NCI-H345 treated with DMSO at 0.1 percent for 48 hours (cell line): ENCODE measurements around the gene UXT.
"Not testable (repeated sequence)": the region's sequence is repeated elsewhere in the genome, so short reads cannot be mapped to it uniquely, and the experiment has no call there.

Experiments
- DNase-seq: peaks from one replicate; lab custom pipeline; 2025; ENCODE audit not compliant: unreplicated experiment; lab: John Stamatoyannopoulos, UW

The UXT gene, protein sequence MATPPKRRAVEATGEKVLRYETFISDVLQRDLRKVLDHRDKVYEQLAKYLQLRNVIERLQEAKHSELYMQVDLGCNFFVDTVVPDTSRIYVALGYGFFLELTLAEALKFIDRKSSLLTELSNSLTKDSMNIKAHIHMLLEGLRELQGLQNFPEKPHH

DNA sequence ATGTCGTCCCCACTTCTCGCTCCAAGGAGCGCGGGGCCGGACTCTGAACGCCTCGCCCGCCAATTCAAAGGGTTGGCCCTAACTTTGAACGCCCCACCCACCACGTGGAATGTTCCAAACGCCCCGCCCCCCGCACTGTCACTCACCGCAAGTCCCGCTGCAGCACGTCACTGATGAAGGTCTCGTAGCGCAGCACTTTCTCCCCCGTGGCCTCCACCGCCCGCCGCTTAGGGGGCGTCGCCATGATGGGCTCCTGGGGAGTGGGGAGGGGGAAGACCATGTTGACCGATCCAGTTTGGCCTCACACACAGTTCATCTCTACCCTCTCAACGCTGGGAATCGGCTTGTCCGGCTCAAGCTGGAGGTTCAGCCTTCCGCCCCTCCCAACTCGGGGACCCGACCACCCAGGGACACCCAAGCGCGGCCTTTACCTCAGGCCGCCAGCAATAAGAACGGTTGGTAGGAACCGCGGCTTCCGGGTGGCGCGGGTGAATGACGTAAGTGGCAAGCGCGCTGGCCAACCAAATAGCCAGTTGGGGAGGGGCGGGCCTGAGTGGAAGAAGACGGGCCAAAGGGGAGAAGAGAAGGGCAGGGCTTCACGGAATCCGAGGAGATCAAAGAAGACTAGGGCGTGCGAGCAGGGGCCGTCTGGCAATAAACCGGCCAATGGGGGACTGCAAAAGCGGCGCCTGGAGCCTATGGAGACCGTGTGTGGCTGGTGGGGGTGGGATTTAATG lies at the start of gene UXT:
TSS of gene UXT (minus strand) at position 497 of the 737 bp plus-strand sequence. CDS start at position 244, 253 bp downstream.
- DNase-seq: peak; percentile 80

DNA sequence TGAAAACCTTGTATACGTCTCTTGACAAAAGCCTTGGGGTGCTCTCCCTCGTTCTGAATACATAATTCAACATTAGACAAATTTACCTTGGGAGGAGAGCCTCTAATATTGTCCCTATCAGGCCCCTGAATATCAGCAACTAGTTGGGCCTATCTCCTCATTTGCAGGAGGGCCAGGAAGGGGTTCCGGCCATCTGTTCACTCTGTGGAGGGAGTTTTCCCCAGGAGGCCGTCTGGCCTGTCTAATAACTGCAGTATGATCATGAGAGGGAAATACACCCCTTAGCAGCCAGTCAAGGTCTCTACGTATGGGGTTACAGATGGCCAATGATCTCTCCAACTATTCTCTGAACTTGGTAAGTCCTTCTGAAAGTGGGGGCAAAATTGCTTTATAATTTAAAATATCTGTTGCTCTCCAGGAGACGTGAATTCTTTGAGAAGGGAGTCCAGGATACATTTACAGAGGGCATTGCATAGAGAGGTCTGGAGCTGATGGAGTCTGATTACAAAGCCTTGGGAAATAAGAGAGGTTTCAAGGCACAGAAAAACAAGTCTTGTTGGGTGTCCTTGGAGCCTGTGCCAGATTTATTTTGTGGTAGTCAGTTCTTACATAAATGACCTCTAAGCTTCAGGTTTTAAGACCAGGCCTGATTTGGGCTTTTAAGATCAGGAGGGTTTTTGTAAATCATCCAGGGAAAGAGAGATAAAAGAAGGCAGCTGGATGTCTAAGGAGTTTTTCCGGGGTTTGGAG lies 48.2 kb upstream of the UXT start:
- no peak for DNase-seq

DNA sequence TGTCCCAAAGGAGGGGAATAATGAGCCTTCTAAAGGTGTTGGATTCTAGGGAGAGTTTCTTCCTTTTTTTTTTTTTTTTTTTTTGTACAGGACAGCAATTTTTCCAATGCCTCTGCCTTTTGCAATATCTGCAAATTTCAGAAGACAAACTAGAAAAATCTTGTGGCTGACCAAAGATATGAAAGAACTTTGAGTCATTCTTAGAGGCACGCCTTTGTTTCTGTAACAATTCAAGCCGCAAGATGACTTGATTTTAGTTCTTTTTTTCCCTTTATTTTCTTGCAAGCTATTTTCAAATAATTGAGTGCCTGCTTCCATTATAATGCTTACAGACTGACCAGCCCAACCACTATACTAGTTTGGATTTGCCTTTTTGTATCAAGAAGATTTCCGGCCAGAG lies 47.6 kb upstream of the UXT start:
- DNase-seq: no peak

DNA sequence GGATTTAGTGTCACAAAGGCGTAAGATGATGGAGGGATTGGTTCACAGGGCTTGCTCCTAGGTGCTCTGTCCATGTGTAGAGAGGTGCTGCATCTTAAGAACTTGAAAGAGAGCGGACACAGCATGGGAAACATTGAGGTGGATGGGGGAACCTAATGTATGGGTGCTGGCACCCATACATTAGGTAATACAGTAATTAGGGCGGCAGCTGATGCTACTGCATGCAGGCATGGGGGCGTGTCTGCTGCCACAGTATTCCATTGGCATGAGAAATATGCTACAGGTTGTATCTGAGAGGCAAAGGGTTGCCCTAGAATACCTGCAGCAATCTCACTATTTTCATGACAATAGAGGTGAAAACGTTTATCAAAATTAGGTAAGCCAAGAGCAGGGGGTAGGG lies 45.8 kb upstream of the UXT start:
- DNase-seq: no peak

DNA sequence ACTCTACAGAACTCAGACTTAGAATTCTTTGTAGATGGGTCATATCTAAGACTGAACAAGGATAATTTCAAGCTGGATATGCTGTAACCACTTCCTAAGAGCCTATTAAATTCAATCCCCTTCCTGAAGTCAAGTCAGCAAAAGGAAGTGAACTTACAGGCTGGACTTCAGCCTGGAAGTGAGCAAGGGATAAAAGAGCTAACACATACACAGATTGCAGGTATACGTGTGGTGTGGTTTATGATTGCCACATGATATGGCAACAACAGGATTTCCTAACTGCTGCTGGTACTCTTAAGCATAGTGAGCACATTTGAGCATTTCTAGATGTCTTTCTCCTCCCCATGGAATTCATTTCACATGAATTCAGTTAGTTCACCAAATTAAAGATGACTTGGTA lies 38.2 kb upstream of the UXT start:
- DNase-seq: no peak

DNA sequence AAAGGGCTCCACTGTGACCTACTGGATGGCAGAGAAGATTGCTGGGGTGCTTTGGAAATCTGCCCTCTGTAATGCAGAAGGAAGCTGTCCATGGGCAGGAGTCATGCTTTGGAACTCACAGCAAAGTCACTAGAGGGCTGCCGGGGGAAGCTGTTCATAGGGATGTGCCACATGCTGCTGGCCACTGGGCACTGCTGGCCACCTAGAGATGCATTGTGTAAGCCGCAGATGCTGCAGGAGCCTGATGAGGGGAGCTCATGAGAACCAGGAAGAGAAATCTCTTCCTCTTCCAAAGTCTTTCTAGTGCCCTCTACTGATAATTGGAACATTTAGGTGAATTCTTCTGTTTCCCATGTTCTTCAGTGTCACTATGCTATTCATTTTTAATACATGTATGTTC lies 31.2 kb upstream of the UXT start:
- no peak for DNase-seq

DNA sequence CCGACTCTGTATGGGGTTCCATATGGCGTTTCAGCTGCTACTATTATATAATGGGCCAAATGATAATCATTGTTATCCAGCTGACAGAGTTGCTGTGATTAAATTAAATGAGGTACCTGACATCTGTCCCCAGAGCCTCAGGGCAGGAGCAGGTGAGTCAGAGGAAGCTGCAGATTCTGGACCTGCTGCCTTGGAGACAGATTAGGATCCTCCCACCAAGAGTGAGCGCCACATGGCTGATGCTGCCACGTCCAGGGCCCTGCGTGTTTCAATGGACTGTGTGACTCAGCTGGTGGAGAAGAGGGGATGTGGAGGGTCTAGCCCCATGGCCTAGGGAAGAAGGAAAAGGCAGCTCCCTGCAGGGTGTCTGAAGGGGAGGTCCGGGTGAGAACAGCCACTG lies 28.3 kb upstream of the UXT start:
- DNase-seq: no peak

DNA sequence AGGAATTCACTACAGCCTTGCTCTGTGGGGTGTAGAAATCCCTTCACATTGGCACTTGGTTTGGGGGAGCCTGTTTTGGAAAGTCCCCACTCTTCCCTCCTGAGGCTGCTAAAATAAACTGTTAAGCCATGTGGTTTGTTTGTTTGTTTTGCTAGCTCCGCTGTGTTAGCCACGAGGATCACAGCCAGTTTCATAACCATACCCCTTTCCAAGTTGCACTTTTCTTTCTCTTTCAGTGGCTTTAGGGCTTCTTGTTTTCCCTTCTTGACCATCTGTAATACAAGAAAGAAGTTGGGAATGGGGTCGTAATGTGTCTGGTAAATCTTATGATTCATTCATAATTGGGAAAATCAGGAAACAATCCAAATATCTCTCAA lies 24.8 kb upstream of the UXT start:
- no peak for DNase-seq

DNA sequence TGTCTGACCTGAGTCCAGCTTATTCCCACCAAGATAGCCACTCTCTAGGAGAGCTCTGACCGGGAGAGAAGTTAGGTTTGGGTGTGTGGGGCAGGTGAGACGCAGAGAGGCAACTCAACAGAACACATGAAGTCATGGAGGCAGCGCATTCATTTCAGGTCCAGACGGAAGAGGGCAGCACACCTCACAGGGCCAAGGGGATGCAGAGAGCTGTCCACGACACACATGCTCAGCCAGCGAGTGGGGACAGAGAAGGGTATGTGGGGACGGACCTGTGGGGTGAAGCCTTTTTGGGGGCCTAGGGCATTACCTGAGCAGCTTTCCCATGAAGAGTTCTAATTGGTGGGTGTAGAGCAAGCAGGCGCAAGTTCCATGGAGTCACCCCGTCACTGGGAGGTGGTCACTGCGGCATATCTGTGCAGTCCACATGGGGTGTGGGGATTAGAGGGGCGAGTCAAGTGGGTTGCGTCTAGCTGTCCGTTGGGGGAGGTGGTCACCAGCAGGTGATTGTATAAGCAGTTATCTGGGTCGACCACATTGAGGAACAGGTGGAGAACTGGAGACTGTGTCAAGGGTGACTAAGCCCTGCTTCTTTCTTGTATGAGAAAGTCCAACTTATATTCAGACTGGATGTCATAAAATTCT lies 24.3 kb upstream of the UXT start:
- no peak for DNase-seq

DNA sequence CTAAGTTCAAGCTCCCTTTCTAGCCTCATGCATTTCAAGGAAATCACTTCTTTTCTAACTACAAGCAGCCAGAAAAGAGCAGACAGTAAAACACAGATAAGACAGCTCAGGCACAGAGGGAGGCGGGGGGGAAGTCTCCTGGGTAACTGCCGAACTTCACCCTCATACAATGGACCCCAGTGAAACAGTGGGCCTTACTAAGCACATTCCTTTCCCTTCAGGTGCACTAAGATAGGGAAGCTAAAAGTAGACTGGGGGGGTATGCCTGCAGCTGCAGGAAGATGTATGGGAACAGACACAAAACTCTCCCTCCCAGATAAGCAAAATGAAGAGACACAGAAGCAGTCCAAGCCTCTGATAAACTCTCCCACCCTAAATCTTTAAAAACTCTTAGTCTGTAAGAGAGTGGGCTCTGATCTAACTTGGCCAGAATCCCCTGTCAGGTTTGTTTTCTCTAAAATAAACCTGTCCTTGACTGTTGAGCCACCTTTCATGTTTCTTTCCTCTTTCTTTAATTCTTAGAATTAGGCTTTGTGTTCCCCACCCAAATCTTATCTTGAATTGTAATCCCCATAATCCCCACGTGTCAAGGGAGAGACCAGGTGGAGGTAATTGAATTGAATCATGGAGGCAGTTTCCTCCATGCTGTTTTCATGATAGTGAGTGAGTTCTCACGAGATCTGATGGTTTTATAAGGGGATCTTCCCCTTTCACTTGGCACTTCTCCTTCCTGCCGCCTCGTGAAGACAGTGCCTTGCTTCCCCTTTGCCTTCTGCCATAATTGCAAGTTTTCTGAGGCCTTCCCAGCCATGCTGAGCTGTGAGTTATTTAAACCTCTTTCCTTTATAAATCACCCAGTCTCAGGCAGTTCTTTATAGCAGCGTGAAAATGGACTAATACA lies 17.2 kb upstream of the UXT start:
- not testable (repeated sequence) for DNase-seq

DNA sequence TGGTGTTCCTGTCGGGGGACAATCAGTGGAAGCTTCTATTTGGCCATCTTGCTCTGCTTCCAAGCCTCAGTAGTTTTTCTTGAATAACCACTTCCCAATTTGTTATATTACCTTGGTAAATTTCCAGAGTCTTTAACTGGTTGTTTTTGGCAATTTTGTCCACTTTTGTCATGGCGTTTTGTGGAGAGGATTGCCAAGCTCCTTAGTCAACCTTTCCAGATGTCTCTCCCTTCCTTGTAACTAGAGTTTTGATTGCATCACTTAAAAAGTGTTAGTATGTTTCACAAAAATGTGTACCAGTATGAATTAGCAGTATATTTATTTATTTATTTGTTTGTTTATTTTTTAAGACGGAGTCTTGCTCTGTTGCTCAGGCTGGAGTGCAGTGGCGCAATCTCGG lies 15.8 kb upstream of the UXT start:
- DNase-seq: no peak

DNA sequence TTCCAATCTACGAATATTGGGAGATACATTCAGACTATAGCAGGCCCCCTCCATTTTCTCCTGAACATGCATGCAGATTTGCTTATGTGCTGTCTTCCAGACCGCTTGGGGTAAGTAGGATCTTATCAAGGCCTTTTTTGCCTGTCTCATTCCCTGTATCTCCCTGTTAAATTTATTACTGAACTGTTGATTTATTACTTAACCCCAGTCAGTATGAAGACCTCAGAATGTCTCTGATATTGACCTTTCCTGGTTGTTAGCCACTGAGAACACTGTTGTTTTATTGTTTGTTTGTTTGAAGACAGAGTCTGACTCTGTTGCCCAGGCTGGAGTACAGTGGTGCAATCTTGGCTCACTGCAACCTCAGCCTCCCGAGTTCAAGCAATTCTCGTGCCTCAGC lies 6.8 kb upstream of the UXT start:
- DNase-seq: not testable (repeated sequence)

DNA sequence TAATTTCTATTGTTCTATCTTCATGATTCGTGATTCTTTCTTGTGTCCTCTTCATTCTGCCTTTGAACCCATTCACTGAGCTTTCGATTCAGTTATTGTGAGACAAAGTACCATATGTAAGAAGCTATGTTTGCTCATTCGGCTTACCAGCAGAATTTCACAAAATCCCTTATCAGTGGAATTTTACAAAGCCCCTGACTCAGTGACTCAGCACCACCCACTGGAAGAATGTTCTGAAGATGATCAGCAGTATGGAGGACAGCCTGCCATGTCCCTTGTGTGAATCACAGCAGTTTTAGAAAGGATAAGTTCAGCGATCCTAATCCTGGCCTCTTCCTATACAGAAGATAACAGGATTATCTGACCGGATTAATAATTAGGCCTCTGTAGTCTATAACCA lies 5.8 kb upstream of the UXT start:
- no peak for DNase-seq

DNA sequence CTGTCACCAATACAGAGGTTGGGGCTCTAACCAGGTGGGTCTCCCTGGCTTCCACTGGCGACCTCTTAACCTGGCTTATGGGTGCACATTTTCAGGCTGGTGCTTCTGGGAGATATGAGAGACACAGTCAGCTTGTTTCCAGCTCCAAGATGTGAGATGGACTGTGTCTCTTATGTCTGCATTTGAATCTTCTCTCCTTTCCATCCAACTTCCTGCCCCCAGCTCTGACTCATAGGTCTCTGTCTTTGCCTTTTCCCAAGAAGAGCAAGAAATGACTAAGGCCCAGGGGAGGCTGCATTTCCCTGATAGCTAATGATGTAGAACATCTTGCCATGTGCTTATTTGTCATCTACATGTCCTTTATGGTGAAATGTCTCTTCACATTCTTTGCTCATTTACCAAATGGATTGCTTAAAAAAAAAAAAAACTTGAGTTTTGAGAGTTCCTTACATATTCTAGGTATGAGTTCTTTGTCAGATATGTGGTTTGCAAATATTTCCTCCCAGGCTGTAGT lies 3.2 kb upstream of the UXT start:
- no peak for DNase-seq

DNA sequence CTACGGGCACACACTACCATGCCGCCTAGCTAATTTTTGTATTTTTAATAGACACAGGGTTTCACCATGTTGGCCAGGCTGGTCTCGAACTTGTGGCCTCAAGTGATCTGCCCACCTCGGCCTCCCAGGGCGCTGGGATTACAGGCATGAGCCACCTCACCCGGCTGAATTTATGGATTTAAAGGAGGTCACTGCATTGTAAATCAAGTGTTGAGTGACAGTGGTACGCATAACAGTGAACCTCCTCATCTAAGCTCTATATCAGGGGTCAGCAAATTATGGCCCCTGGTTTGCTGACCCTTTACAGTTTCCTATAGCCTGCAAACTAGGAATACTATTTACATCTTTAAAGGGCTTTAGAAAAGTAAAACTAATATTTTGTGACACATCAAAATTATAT lies 2.6 kb upstream of the UXT start:
- DNase-seq: no peak

DNA sequence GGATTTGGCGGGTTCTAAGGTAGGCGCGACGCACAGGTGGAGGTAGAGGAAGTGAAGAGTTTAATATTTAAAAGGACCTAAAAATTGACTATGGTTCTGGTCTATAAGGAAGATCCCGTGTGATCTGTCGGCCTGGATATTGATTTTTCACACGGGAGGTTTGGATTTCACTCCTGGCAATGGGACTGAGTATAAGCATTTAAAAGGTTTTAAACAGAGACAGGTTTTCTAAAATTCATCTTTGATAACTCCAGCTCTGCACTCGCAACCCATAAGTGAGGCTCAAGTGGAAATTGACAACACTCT lies 394 bp upstream of the UXT start:
- no peak for DNase-seq

DNA sequence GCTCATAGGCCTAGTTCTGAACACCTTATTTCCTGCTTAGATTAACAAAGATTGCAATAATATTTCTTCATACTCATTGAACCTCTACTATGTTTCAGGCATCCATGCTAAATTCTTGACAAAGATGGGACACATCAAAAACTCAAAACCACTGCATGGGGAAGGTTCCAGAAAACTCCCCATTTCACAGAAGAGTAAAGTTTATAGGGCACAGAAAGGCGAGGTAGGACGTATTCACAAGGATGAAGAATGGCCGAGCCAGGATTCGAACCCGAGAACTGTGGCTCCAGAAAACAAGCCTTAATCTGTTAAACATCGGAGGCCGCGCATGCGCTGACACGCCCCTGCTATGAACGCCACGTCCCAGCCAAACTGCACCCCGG lies 688 bp downstream of the UXT start:
- DNase-seq: no peak

DNA sequence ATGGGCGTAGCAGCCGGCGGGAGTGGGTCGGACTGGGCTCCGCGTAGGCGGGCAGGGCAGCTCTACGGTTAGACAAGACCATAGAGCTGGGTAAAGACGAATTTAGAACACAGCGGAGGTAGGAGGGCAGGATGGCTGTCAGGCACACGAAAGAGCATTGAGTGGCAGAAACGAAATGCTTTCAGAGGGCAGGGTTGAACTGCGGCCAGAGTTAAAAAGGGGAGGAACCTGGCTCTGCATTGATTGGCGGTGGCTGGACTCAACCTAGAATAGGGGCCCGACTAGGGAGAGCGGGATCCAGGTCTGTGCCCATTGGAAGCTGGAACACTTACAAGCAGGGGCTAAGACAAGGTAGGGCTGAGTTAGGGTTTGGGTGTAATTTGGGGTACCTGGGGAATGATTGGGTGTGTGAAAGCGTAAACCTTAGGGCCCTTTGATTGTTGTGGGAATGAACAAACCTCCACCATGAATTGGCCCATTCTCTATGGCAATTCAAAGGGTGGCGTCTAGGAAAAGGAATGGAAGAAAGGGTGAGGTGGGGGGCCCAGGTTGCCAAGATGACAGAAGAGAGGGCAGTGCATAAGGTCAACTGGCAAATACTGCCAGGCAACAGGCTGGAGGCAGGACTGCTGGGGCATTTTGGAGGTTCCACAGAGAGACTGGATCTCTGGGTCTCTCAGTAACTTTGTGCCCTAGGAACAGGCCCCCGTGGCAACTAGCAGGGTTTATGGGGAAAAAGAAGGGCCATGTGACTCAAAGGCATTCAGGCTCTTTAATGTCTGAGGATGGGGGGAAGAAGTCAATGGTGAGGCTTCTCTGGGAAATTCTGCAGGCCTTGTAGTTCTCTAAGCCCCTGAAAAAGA lies 7.7 kb downstream of the UXT start:
- no peak for DNase-seq

DNA sequence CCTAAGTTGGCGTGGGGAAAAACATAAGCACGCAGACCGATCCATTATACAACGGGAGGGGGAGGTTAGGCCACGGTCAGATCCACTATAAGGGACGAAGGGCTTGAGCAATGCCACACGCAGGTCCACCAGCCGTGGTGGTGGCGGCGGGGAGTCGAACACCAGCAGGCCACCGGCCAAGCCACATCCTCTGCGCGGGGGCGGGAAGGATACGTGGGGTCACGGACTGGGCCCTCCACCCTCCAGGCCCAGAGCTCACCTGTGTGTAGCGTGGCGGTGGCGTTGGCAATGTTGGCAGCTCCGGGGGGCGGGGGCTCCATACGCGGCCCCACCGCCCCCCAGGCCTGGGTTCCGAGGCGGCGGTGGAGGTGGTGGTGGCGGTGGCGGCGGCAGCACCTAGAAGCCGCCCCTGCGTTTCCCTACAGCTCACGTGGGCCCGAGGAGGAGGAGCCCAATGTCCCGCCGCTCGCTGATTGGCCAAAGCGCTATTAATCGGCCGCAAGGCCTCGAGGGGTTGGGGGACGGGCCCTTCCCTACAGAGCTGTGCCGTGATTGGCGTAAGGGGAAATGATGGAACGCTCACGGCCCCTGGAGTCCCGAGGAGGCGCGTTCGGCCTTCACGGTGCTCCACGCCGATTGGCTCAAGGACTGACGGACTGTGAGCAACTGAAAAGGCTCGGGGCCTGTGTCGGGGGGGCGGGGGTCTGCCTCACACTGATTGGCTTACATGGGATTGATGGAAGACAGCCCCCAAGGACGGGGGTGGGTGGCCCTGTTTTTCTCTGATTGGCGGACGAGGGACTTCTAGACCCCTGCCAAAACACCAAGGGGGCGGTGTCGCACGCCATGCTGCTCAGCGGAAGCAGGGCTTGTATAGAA lies 8.6 kb downstream of the UXT start, which contains the start of gene ELK1:
TSS of gene ELK1 (minus strand) at position 400 of the 879 bp plus-strand sequence. CDS start 9,122 bp downstream, outside the sequence.
- peak; percentile 87 for DNase-seq
